ENCODE measurements around the gene RRH.

RRH gene

DNA sequence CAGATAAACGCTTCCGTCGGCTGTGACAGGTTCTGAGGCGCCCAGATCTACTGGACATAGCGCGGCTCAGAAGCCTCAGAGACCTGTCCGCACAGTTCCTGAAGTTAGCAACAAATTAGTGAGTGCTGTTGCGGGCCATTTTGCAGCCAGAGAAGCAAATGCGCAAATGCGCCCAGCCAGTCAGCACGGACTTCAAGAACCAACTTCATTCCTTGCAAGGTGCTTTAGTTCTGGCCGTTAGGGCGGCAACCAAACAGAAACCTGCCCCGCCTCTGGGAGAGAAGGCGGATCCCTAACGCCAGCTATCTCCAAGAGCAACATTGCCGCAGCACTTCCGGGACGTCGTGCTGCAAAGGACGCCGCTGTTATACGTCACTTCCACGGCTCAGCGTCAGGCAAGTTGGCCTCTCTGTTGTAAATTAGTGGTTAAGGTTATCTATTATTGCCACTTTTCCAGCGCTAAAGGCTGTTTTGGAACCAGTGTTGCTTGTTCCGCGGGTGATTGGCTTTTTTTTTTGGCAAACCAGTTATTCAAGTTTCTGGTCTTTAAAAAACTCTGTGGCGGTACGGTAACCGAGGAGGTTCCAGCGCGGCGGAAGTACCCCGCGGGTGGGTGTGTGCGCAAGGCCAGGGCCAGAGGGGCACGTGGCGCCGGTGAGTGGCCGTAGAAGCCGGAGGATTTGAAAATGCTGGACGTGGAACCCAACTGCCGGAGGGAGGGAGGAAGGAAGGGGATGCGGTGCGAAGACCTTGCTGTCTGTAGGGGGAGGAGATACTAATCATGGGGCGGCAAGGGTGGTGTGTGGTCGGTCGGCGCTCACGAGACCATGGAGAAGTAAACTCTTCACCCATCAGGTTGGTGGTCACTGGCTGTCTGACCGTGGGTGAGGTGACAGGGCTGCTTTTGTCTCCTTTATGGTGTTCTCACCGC lies 12.4 kb upstream of the RRH start, which contains the start of gene GAR1:
TSS of gene GAR1 (plus strand) at position 612 of the 931 bp plus-strand sequence. CDS start 403 bp downstream, outside the sequence.
- H3K27ac Mint-ChIP-seq = peak within 1 kb of the TSS; percentile 98
- no peaks in the 10 kb centered on the region for H3K9me3 Mint-ChIP-seq
- H3K4me3 Mint-ChIP-seq = peak within 1 kb of the TSS; percentile 98
- DNase-seq = peak; percentile 95
- CTCF ChIA-PET = interaction anchor here (1.0 kb wide), 1 partner anchor 12 kb away, joined by 3 read pairs; the partner anchor contains the start of gene RRH
- H3K4me1 Mint-ChIP-seq = peaks cover 62% of the 10 kb centered on the region
- no peaks in the 10 kb centered on the region for H3K27me3 Mint-ChIP-seq
- peaks cover 43% of the 10 kb centered on the region for H3K36me3 Mint-ChIP-seq

- H3K4me3 Mint-ChIP-seq = peak overlapping the region; percentile 98
- CTCF ChIA-PET = interaction anchor here (0.9 to 1.4 kb wide), 2 partner anchors 11 to 113 kb away, joined by 3 to 5 read pairs; partner anchors contain the start of gene CASP6
- peaks cover 47% of the 10 kb centered on the region for H3K36me3 Mint-ChIP-seq
- peak; percentile 73 for DNase-seq
- H3K9me3 Mint-ChIP-seq = no peaks in the 10 kb centered on the region
- H3K27me3 Mint-ChIP-seq = no peaks in the 10 kb centered on the region
- H3K4me1 Mint-ChIP-seq = peaks cover 64% of the 10 kb centered on the region
- peak overlapping the region; percentile 98 for H3K27ac Mint-ChIP-seq
Measured at GRCh38 chr4:109816082-109816442, 11.7 kb upstream of the RRH start.

DNA sequence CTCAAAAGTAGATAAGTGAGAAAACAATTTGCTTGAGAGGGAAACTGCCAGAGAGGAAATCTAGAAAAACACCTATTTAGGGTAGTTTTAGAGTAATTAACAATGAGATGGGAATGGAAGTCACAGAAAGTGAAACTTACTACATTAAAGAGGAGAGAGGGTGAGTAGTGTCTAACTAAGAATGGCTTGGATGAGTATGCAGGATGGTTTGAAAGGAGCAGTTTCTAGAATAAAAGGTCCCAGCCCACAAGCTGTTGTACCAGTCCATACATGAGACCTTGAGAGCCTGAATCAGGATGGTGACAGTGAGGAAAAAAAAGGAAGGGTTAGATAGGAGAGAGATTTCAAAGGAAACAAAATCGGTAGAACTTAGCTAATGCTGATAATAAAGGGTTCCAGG lies 10.9 kb upstream of the RRH start:
- DNase-seq = no peak
- peaks cover 58% of the 10 kb centered on the region for H3K4me1 Mint-ChIP-seq
- H3K36me3 Mint-ChIP-seq = peaks cover 53% of the 10 kb centered on the region
- H3K27me3 Mint-ChIP-seq = no peaks in the 10 kb centered on the region
- no peaks in the 10 kb centered on the region for H3K9me3 Mint-ChIP-seq
- peak overlapping the region; percentile 98 for H3K4me3 Mint-ChIP-seq
- CTCF ChIA-PET = interaction anchor here (0.9 to 1.7 kb wide), 5 partner anchors 10 to 386 kb away, joined by 3 to 5 read pairs (median 3); partner anchors contain the start of genes CASP6 and SEC24B
- H3K27ac Mint-ChIP-seq = peak overlapping the region; percentile 98

DNA sequence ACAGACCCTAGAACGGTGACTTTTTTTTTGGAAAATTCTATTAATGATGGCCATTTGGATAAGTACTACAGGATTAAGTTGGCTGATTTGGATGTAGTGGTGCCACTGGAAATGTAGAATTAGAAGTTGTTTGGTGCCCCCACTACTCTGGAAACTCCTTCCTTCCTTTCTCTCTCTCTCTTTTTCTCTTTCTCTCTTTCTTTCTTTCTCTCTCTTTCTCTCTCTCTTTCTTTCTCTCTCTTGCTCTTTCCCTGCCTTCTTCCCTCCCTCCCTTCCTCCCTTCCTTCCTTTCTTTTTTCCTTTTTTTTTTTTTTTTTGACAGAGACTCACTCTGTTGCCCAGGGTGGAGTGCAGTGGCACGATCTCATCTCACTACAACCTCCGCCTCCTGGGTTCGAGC lies 9.5 kb upstream of the RRH start:
- Mint-ChIP-seq H3K9me3 (no peaks in the 10 kb centered on the region), H3K4me1 (peaks cover 51% of the 10 kb centered on the region), H3K4me3 (no peak overlapping the region), H3K36me3 (peaks cover 56% of the 10 kb centered on the region), H3K27me3 (no peaks in the 10 kb centered on the region), H3K27ac (no peak overlapping the region)
- CTCF ChIA-PET = interaction anchor here (0.6 to 1.4 kb wide), 2 partner anchors 14 to 386 kb away, joined by 3 to 4 read pairs; no protein-coding TSS in a partner anchor
- no peak for DNase-seq

DNA sequence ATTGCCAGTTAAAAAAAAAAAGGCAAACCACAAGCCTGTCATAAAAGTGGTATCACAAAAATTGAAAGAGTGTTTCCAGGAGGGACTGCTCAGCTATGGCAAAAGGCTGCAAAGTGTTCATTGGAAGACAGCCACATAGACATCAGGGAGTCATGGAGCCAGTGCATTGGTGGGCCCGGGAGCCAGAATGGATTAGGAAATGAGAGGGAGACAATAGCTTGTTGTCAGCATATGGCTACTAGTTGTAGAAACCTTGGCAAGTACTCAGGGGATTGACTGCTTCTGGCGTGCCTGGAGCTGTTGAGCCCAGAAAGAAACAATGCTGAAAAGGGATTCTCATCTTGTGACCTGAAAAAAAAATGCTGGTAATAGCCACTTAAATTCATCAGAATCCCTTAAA lies 7.2 kb upstream of the RRH start:
- no peaks in the 10 kb centered on the region for H3K9me3 Mint-ChIP-seq
- peaks cover 65% of the 10 kb centered on the region for H3K36me3 Mint-ChIP-seq
- H3K4me1 Mint-ChIP-seq = peaks cover 39% of the 10 kb centered on the region
- H3K27ac Mint-ChIP-seq = peak overlapping the region; percentile 24
- CTCF ChIA-PET = interaction anchor here (0.6 to 1.5 kb wide), 2 partner anchors 158 to 244 kb away, joined by 3 to 5 read pairs; no protein-coding TSS in a partner anchor
- H3K27me3 Mint-ChIP-seq = no peaks in the 10 kb centered on the region
- no peak overlapping the region for H3K4me3 Mint-ChIP-seq
- no peak for DNase-seq

DNA sequence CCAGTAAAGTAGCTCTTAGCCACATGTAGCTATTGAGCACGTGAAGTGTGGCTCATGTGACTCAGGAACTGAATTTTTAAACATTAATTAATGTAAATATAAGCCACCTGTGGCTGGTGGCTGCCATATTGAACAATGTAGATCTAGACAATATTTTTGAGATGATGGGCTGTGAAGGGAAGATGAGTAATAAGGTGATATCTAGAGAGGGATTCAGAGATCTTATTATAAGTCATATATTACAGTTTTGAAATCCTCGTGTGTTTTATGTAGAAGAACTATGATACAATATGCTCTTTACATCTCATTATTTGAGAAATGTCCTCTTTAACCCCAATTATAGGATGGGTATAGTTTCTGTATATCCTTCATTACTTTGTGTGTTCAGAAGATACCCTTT lies 6.6 kb upstream of the RRH start:
- H3K27ac Mint-ChIP-seq = no peak overlapping the region
- CTCF ChIA-PET = interaction anchor here (1.5 kb wide), 1 partner anchor 158 kb away, joined by 5 read pairs; no protein-coding TSS in a partner anchor
- peaks cover 60% of the 10 kb centered on the region for H3K36me3 Mint-ChIP-seq
- H3K4me3 Mint-ChIP-seq = no peak overlapping the region
- no peak for DNase-seq
- peaks cover 35% of the 10 kb centered on the region for H3K4me1 Mint-ChIP-seq
- no peaks in the 10 kb centered on the region for H3K9me3 Mint-ChIP-seq
- no peaks in the 10 kb centered on the region for H3K27me3 Mint-ChIP-seq

GRCh38 chr4:109826719-109827118 lies 1.1 kb upstream of the RRH start:
- Mint-ChIP-seq H3K27ac (no peak overlapping the region), H3K27me3 (no peaks in the 10 kb centered on the region), H3K36me3 (peaks cover 18% of the 10 kb centered on the region), H3K4me1 (no peaks in the 10 kb centered on the region), H3K4me3 (no peak overlapping the region), H3K9me3 (no peaks in the 10 kb centered on the region)
- no peak for DNase-seq
- CTCF ChIA-PET = interaction anchor here (0.6 to 1.8 kb wide), 11 partner anchors 10 to 439 kb away, joined by 3 to 5 read pairs (median 3); partner anchors contain the start of gene SEC24B

GRCh38 chr4:109833756-109834155 lies 6.0 kb downstream of the RRH start:
- Mint-ChIP-seq H3K27ac (no peak overlapping the region), H3K4me3 (no peak overlapping the region), H3K36me3 (no peaks in the 10 kb centered on the region), H3K9me3 (no peaks in the 10 kb centered on the region), H3K4me1 (no peaks in the 10 kb centered on the region), H3K27me3 (no peaks in the 10 kb centered on the region)
- no peak for DNase-seq
- CTCF ChIA-PET = no interaction called here

GRCh38 chr4:109836985-109837384 lies 9.2 kb downstream of the RRH start:
- Mint-ChIP-seq H3K9me3 (no peaks in the 10 kb centered on the region), H3K27ac (no peak overlapping the region), H3K4me3 (no peak overlapping the region), H3K27me3 (no peaks in the 10 kb centered on the region), H3K36me3 (no peaks in the 10 kb centered on the region), H3K4me1 (no peaks in the 10 kb centered on the region)
- DNase-seq = no peak
- CTCF ChIA-PET = no interaction called here

DNA sequence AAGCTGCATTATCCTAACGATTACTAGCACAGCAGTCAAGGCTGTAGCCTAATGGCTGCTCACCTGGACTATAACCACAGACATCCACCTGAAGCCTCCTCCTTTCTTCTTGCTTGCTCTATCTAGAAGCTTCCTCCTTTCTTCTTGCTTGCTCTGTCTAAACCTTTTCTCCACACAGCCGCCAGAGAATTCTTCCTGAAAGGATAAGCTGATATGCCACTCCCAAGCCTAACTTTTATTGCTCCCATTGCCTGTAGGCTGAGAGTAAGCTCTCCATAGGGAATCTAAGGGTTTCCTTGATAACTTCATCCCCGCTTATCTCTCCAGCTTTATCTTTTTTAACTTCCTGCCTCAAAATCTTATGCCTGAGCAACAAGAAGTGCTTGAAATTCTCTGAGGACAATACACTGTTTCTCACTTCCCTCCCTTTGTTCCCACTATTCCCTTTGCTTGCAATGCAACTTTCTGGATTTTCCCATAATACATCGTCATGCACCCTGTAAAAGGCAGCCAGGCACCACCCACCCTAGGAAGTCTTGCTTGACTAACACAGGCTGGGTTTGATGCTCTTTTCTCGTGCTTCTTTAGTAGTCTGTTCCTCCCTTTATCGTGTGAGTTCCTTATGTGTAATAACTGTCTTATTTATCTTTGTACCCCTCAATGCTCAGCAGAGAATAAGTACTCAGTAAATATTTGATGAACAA lies 18.8 kb downstream of the RRH start:
- H3K9me3 Mint-ChIP-seq = no peaks in the 10 kb centered on the region
- no peak overlapping the region for H3K27ac Mint-ChIP-seq
- H3K36me3 Mint-ChIP-seq = no peaks in the 10 kb centered on the region
- CTCF ChIA-PET = no interaction called here
- H3K27me3 Mint-ChIP-seq = no peaks in the 10 kb centered on the region
- H3K4me3 Mint-ChIP-seq = no peak overlapping the region
- DNase-seq = no peak
- no peaks in the 10 kb centered on the region for H3K4me1 Mint-ChIP-seq

DNA sequence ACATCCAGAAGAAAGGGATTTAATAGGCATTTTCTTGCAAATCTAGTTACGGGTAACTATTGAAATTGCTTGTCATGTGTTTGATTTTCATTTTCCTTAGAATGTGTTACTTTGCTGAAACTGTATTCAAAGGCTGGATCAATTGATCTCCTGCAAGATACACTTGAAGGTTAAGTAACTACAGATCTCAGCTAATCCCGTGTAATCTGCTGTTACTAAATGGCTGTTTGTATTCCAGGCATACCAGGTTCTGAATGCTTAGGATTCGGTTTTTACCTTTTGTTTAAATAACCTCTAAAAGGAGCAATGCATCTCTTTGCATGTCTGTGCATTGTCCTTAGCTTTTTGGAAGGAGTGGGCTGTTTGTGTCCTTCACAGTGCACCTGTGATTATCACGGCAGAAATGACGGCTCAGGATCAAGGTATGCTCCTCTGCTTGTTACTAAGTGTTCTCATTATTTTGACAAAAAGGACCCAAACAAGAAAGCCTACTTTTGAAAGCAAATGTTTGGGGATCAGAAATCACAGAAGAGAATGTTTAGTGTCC lies 20.2 kb downstream of the RRH start, which contains the start of gene LRIT3:
TSS of gene LRIT3 (plus strand) at position 212 of the 547 bp plus-strand sequence. CDS start at position 307, 95 bp downstream.
- Mint-ChIP-seq H3K4me1 (no peaks in the 10 kb centered on the region), H3K4me3 (no peak within 1 kb of the TSS), H3K9me3 (no peaks in the 10 kb centered on the region), H3K36me3 (no peaks in the 10 kb centered on the region), H3K27ac (no peak within 1 kb of the TSS), H3K27me3 (no peaks in the 10 kb centered on the region)
- CTCF ChIA-PET = no interaction called here
- DNase-seq = no peak

GRCh38 chr4:109848501-109848900 lies 20.7 kb downstream of the RRH start:
- H3K4me3 Mint-ChIP-seq = no peak overlapping the region
- H3K4me1 Mint-ChIP-seq = no peaks in the 10 kb centered on the region
- DNase-seq = no peak
- peaks cover 1% of the 10 kb centered on the region for H3K36me3 Mint-ChIP-seq
- H3K27me3 Mint-ChIP-seq = no peaks in the 10 kb centered on the region
- H3K9me3 Mint-ChIP-seq = no peaks in the 10 kb centered on the region
- no peak overlapping the region for H3K27ac Mint-ChIP-seq
- CTCF ChIA-PET = no interaction called here

GRCh38 chr4:109850601-109851000 lies 22.8 kb downstream of the RRH start:
- H3K9me3 Mint-ChIP-seq = no peaks in the 10 kb centered on the region
- H3K27ac Mint-ChIP-seq = no peak overlapping the region
- no peak overlapping the region for H3K4me3 Mint-ChIP-seq
- H3K36me3 Mint-ChIP-seq = peaks cover 1% of the 10 kb centered on the region
- DNase-seq = no peak
- CTCF ChIA-PET = no interaction called here
- H3K4me1 Mint-ChIP-seq = no peaks in the 10 kb centered on the region
- H3K27me3 Mint-ChIP-seq = no peaks in the 10 kb centered on the region
